ENCODE results near the gene COX6B2.
A peak's percentile ranks its signal among the peaks of the same experiment; 100 is the strongest.

COX6B2 gene

GRCh38 chr19:55309448-55309847 lies 45.1 kb downstream of the COX6B2 start:
- no peak for DNase-seq

- no peak for DNase-seq
Observed at GRCh38 chr19:55308281-55308680, 46.2 kb downstream of the COX6B2 start.

- DNase-seq: no peak
Observed at GRCh38 chr19:55306712-55307111, 47.8 kb downstream of the COX6B2 start.

- no peak for DNase-seq
Observed at GRCh38 chr19:55305983-55306562, 48.4 kb downstream of the COX6B2 start.

GRCh38 chr19:55305491-55305890 lies 49.0 kb downstream of the COX6B2 start:
- DNase-seq: no peak

- DNase-seq: no peak
Observed at GRCh38 chr19:55304980-55305379, 49.5 kb downstream of the COX6B2 start.

- DNase-seq: no peak
Observed at GRCh38 chr19:55304279-55304978, 50.1 kb downstream of the COX6B2 start.

GRCh38 chr19:55303477-55303876 lies 51.0 kb downstream of the COX6B2 start:
- no peak for DNase-seq

GRCh38 chr19:55302318-55302703 lies 52.2 kb downstream of the COX6B2 start:
- DNase-seq: no peak

- DNase-seq: peak; percentile 7
Observed at GRCh38 chr19:55301459-55302317, 52.8 kb downstream of the COX6B2 start.

GRCh38 chr19:55300886-55301458 lies 53.5 kb downstream of the COX6B2 start:
- no peak for DNase-seq

GRCh38 chr19:55299991-55300390 lies 54.5 kb downstream of the COX6B2 start:
- DNase-seq: no peak

Measured in DMS79 (cell line).